ENCODE data around the gene LRRN4CL. TPM values are rescaled to one million over a fixed set of nuclear protein-coding genes. Genes with fewer than 3 reads are reported as not detected.

Gene LRRN4CL
- total and polyA plus RNA-seq, 9 of the 15 experiments (the other 6 are each of a cell fraction or from before 2014, with no cell fraction given): 0.03 to 0.11 (median 0.05) TPM; not detected in 4

- TF ChIP-seq ZBTB7A (IDR thresholded peaks at IDR 0.05; ENCODE audit: borderline replicate concordance, control insufficient read depth, low read depth, low read length): no peak
- TF ChIP-seq NBN (IDR thresholded peaks at IDR 0.05; ENCODE audit: low read depth): no peak
- TF ChIP-seq ZC3H4 (CRISPR knock-in tag; IDR thresholded peaks at IDR 0.05; ENCODE audit: borderline replicate concordance): no peak
- TF ChIP-seq NR2C2 (CRISPR knock-in tag; IDR thresholded peaks at IDR 0.05): 0 out of 2 replicates have a peak, but pooled peaks have one; percentile 23
- no peak for TF ChIP-seq NR2C2 (tag; IDR thresholded peaks at IDR 0.05)
- TF ChIP-seq TOE1 (IDR thresholded peaks at IDR 0.05; ENCODE audit: borderline replicate concordance): no peak
- TF ChIP-seq TOE1 (CRISPR knock-in tag; IDR thresholded peaks at IDR 0.05; ENCODE audit: borderline replicate concordance, low read depth): peak; percentile 65; the same call in 1 of the 2 replicates
- TF ChIP-seq ZBTB11 (CRISPR knock-in tag; IDR thresholded peaks at IDR 0.05): peak in 1 of 3 experiments; percentile 82; a peak in 2 of 6 replicates
- TF ChIP-seq GATA2 (CRISPR knock-in tag; IDR thresholded peaks at IDR 0.05): peak; percentile 80
- 0 out of 4 replicates have a peak, but pooled peaks of 1 of the 2 experiments have one; percentile 12 for TF ChIP-seq ZMIZ1 (IDR thresholded peaks at IDR 0.05; ENCODE audit: low read depth in 2 of 2, low read length in 2 of 2)
- TF ChIP-seq ZNF140 (CRISPR knock-in tag; IDR thresholded peaks at IDR 0.05): no peak
- TF ChIP-seq HDAC3 (IDR thresholded peaks at IDR 0.05; ENCODE audit: borderline replicate concordance, partially characterized antibody): no peak
- TF ChIP-seq PRPF4 (IDR thresholded peaks at IDR 0.05; ENCODE audit: insufficient read depth, low read depth, low read length, poor library complexity, severe bottlenecking): no peak
- 0 out of 2 replicates have a peak, but pooled peaks have one; percentile 17 for TF ChIP-seq KLF13 (tag; IDR thresholded peaks at IDR 0.05; ENCODE audit: borderline replicate concordance, low read depth)
- no peak for TF ChIP-seq ZNF239 (CRISPR knock-in tag; IDR thresholded peaks at IDR 0.05)
- peak; percentile 37; the same call in 1 of the 2 replicates for TF ChIP-seq E2F5 (CRISPR knock-in tag; IDR thresholded peaks at IDR 0.05)
- TF ChIP-seq NFYB (IDR thresholded peaks at IDR 0.05; ENCODE audit: extremely low read depth, insufficient read length): no peak
Measured at GRCh38 chr11:62705880-62706849, 16.8 kb upstream of the LRRN4CL start (continued).

All from K562 (cell line).